NCI-H460 (cell line): ENCODE data around the gene PHACTR4. TPM values are rescaled to one million over a fixed set of nuclear protein-coding genes. Genes with fewer than 3 reads are reported as not detected.
A peak's percentile ranks its signal among the peaks of the same experiment; 100 is the strongest.
"Not testable (repeated sequence)": the region's sequence is repeated elsewhere in the genome, so short reads cannot be mapped to it uniquely, and the experiment has no call there.

ENCODE experiments used
- DNase-seq: peaks from one replicate; pipeline ENCODE4 v3.0.0-alpha.2; 2016; ENCODE audit warnings: low read depth; ENCODE audit errors: extremely low read depth
- polyA plus RNA-seq: library from polyadenylated mRNA; depleted of rRNA; stranded (reverse); fragments of >200 nt; gene quantifications from 2 replicates; pipeline ENCODE4 v1.2.3, GENCODE V29; 2014; cell fraction: nucleus; rRNA removed
- total RNA-seq: library from RNA; depleted of rRNA; stranded (reverse); fragments of >200 nt; shearing (Covaris generic); gene quantifications from 2 replicates; pipeline ENCODE4 v1.2.3, GENCODE V29; 2014; rRNA removed

PHACTR4 gene
- 10.9 and 13.0 TPM in 2 replicates for total RNA-seq
- 6.5 and 13.7 TPM in 2 replicates for polyA plus RNA-seq

GRCh38 chr1:28369371-28370238 is at the start of gene PHACTR4:
PHACTR4 (plus strand) TSS chr1:28369740; CDS start chr1:28407448, 37,708 bp downstream.
- DNase-seq, result peak; percentile 87

DNA sequence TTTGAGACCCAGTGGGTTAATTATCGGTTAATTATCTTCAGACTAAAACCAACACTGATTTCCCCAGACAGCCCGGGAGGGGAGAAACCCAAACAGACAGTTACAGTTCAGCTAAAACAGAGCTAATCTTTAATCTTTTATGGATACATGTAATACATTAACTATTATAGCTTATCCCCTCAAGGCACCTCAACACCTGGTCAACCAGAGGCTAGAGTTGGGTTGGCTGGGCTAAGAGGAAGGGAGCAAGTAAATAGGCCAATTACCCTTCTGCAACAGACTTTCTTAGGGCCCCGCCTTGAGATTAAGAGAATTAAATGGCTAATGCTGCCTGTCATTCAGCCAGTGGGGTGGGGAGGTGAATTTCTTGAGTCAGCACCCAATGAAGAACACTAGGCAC is 47.3 kb upstream of the PHACTR4 start:
- DNase-seq, result no peak

GRCh38 chr1:28323720-28324119 is 45.8 kb upstream of the PHACTR4 start:
- DNase-seq, result no peak

GRCh38 chr1:28326515-28326914 is 43.0 kb upstream of the PHACTR4 start:
- no peak for DNase-seq

DNA sequence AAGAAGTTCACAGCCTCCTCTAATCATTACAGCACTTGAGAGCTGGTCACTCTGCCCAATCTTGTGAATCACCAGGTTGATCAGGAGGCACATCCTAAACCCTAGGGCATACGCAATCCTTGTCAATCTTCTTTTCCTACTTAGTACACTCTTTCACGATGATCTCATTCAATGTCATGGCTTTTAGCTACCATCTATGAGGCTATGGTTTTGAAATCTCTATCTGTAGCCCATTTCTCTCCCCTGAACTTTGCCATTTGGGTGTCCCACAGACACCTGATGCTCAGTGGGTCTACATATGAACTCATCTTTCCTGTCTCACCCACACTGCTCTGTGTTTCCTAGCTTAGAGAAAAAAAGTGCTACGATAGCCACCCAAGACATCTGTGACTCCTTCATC is 42.6 kb upstream of the PHACTR4 start:
- no peak for DNase-seq

DNA sequence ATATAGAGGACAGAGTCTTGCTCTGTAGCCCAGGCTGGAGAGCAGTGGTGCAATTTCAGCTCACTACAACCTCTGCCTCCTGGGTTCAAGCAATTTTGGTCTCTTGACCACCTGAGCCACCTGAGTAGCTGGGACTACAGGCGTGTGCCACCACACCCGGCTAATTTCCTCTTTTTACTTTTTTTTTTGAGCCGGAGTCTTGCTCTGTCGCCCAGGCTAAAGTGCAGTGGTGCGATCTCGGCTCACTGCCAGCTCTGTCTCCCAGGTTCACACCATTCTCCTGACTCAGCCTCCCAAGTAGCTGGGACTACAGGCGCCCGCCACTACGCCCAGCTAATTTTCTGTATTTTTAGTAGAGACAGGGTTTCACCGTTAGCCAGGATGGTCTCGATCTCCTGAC is 42.1 kb upstream of the PHACTR4 start:
- not testable (repeated sequence) for DNase-seq

GRCh38 chr1:28328228-28328648 is 41.3 kb upstream of the PHACTR4 start:
- no peak for DNase-seq

DNA sequence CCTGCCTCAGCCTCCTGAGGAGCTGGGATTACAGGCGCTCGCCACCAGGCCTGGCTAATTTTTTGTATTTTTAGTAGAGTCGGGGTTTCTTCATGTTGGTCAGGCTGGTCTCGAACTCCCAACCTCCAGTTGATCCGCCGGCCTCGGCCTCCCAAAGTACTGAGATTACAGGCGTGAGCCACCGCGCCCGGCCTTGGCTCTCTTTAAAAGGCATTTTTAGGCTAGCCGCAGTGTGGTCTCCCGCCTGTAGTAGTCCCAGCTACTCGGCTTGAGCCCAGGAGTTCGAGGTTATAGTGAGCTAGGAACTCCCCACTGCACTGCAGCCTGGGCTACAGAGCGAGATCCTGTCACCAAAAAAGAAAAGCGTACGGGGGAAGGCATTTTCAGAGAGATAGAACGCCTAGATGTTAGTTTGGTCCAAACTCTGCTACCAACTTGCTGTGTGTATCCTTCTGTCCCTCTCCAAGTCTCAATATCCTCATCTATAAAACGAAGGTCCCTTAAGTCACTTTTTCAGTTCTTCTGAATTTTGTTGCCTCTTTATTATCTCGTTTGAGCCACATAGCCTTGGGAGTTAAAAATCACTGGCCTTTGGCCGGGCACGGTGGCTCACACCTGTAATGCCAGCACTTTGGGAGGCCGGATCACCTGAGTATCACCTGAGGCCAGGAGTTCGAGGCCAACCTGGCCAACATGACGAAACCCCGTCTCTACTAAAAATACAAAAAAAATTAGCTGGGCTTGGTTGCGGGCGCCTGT is 40.0 kb upstream of the PHACTR4 start:
- no peak for DNase-seq

DNA sequence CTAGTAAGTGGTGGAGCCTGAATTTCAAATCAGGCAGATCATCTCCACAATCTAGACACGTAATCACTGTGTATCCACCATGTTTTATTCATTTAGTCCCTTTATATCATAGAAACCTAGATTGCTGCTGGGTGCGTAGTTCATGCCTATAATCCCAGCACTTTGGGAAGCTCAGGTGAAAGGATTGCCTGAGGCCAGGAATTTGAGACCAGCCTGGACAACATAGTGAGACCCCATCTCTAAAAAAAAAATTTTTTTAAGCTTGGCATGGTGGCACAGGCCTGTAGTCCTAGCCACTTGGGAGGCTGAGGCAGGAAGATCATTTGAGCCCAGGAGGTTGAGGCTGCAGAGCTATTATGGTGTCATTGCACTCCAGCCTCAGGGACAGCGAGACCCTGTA is 30.6 kb upstream of the PHACTR4 start:
- no peak for DNase-seq

- no peak for DNase-seq
Measured at GRCh38 chr1:28339551-28339950, 30.0 kb upstream of the PHACTR4 start.

DNA sequence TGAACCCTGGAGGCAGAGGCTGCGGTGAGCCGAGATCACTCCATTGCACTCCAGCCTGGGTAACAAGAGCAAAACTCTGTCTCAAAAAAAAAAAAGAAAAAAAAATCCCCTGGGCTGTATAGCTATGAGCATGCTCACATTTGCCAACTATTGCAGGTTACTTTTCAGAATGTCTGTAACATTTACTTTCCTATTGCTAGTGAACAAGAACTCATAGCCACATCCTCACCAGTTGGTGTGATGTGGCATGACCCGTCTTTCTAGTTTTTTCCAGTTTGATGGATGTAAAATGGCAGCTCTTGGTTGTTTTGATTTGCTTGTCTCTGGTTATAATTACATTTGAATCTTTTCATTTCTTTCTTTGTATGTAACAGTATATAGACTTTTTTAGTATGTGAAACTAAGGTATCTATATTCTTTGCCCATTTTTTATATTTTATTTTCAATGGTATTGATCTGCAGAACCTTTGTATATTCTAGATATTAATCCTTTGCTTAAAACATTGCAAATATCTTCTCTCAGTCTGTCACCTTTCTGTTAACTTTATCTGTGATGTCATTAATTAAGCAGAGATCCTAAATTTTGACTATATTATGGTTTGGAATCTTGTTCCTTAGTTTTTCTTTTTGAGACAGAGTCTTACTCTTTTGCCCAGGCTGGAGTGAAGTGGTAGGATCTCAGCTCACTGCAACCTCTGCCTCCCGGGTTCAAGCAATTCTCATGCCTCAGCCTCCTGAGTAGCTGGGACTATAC is 29.1 kb upstream of the PHACTR4 start:
- no peak for DNase-seq

DNA sequence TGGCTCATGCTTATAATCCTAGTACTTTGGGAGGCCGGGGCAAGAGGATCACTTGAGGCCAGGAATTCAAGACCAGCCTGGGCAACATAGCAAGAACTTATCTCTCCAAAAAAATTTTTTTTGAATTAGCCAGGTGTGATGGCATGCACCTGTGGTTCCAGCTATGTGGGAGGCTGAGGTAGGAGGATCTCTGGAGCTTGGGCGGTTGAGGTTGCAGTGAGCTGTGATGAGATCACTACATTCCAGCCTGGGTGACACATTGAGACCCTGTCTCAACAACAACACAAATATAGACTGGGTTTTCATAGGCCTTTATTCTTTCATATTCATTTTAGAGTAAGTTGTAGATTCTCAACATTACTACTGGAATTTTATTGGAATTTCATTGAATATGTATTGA is 27.9 kb upstream of the PHACTR4 start:
- no peak for DNase-seq

- no peak for DNase-seq
Measured at GRCh38 chr1:28343405-28343804, 26.1 kb upstream of the PHACTR4 start.

DNA sequence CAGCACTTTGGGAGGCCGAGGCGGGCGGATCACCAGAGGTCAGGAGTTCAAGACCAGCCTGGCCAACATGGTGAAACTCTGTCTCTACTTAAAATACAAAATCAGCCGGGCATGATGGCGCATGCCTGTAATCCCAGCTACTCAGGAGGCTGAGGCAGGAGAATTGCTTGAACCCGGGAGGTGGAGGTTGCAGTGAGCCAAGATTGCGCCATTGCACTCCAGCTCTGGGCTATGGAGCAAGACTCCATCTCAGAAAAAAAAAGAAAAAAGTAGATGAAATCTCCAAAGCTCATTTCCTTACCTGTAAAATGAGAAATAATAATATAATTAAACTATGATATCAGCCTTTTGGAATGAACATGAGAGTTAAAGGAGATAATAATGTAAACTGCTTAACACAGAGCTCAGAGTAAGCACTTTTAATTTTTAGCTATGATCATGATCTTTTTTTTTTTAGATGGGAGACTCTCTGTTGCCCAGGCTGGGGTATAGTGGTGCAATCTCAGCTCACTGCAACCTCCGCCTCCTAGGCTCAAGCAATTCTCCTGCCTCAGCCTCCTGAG is 16.2 kb upstream of the PHACTR4 start:
- DNase-seq, result not testable (repeated sequence)

- DNase-seq, result no peak
Measured at GRCh38 chr1:28354121-28354520, 15.4 kb upstream of the PHACTR4 start.

GRCh38 chr1:28358716-28359115 is 10.8 kb upstream of the PHACTR4 start:
- DNase-seq, result no peak

DNA sequence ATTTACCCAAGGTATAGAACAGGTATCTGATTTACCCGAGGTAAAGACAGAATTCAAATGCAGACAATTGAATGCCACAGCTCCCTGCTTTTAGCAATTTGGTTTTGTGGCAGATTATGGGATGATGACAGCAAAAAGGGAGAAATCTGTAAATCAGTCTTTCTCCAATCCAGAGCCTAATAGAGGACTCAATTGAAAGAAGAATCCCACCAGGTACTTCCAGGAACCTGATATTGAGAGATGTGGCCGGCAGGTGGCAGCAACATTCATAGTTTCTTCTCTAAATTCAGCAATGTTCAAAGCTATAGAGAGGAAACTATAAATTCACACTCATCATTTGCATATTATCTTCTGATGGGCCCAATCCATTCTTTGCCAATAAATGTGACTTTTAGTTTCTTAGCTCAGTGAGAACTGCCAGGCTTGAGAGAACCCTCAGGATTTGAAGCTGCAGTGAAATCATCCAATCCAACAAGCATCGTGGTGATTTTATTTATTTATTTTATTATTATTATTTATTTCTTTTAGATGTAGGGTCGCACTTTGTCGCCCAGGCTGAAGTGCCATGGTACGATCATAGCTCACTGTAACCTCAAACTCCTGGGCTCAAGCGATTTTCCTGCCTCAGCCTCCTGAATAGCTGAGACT is 9.8 kb upstream of the PHACTR4 start:
- peak; percentile 44 for DNase-seq

- no peak for DNase-seq
Measured at GRCh38 chr1:28364888-28365287, 4.7 kb upstream of the PHACTR4 start.

GRCh38 chr1:28365864-28366263 is 3.7 kb upstream of the PHACTR4 start:
- DNase-seq, result no peak

DNA sequence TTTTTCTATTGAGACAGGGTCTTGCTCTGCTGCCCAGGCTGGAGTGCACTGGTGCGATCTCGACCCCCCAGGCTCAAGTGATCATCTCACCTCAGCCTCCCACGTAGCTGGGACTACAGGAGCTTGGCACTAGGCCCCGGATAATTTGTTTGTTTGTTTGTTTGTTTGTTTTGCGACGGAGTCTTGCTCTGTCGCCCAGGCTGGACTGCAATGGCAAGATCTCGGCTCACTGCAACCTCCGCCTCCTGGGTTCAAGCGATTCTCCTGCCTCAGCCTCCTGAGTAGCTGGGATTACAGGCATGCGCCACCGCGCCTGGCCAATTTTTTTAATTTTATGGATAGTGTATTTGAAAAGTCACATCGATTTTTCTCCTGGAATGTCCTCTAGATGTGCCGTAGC is 932 bp upstream of the PHACTR4 start:
- not testable (repeated sequence) for DNase-seq
